Prostate gland (tissue), 2 donors: ENCODE results near the gene NEK2.

Source experiments
- CTCF ChIP-seq, 4 experiments: fragments of 200-600 bp in 2 of 4; fragments of 450-650 bp in 2 of 4; sonication (generic) in 2 of 4; IDR thresholded peaks; 1 replicate in 3 of 4; 2 replicates in 1 of 4; pipeline ENCODE4 v1.5.1; 2016 to 2019; ENCODE audit warnings: antibody characterized with exemption in 4 of 4, mild to moderate bottlenecking in 2 of 4, moderate library complexity in 2 of 4
- POLR2A ChIP-seq: fragments of 450-650 bp; IDR thresholded peaks from one replicate; pipeline ENCODE4 v1.6.1; 2016; ENCODE audit warnings: antibody characterized with exemption, mild to moderate bottlenecking

GRCh38 chr1:211634931-211635330 is 40.5 kb downstream of the NEK2 start:
- TF ChIP-seq CTCF (IDR thresholded peaks at IDR 0.05): no peak
- TF ChIP-seq POLR2A: no peak
